Breast epithelium (tissue), 3 donors: ENCODE measurements around the gene DGKB.

Experiments used
- CTCF ChIP-seq, 3 donors: fragments of 450-650 bp; IDR thresholded peaks; one replicate each; pipeline ENCODE4 v1.5.1; 2016 to 2017; ENCODE audit warnings: antibody characterized with exemption in 3 of 3, mild to moderate bottlenecking in 3 of 3, moderate library complexity in 3 of 3
- POLR2A ChIP-seq: fragments of 450-650 bp; IDR thresholded peaks from one replicate; pipeline ENCODE4 v1.6.1; 2016; ENCODE audit warnings: antibody characterized with exemption, mild to moderate bottlenecking, moderate library complexity

DNA sequence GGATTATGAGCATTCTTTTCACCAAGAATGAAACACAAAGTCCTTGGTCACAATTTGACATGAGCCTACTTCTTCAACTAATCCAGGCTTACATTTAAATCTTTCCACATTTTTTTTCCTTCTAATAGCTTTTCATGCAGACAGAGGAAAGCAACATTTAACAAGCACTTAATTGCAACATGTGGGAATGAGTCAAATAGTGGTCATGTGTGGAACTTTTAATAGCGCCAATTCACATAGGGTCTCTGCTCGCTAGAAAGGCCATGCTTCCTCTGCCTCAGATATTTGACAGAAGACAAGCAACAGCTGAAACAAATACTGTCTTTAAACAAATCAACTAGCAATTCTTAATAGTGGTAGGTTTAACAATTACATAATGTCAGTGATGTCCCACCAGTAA is 627.2 kb downstream of the DGKB start:
- TF ChIP-seq CTCF (IDR thresholded peaks at IDR 0.05) (no peak), POLR2A (no peak)
